Natural killer cell (primary cell): ENCODE results near the gene ATP2C2. TPM values are rescaled to one million over a fixed set of nuclear protein-coding genes. Genes with fewer than 3 reads are reported as not detected.

Source experiments
- ATAC-seq, 3 donors: fragments of 150-1000 bp in 2 of 3; fragments of 200-7000 bp in 1 of 3; cut with Tn5 transposase; 1 replicate in 1 of 3; 2 replicates in 2 of 3; pipeline ENCODE4 v1.10.0; 2021; ENCODE audit warnings: mild to moderate bottlenecking in 2 of 3, moderate library complexity in 2 of 3
- DNase-seq, 2 donors: peaks; one replicate each; pipeline versions ENCODE4 v3.0.0 to v3.0.0-alpha.2; 2013 to 2021; ENCODE audit warnings: mixed read lengths in 1 of 2
- H3K27ac ChIP-seq: one replicate; pipeline ENCODE4 v1.5.1; 2013; ENCODE audit warnings: mild to moderate bottlenecking, low read length
- H3K27me3 ChIP-seq: one replicate; pipeline ENCODE4 v1.6.1; 2013; ENCODE audit warnings: low read length; ENCODE audit not compliant: control insufficient read depth, insufficient read depth
- H3K36me3 ChIP-seq: one replicate; pipeline ENCODE4 v1.6.1; 2013; ENCODE audit warnings: low read length; ENCODE audit not compliant: control insufficient read depth, insufficient read depth
- H3K4me1 ChIP-seq: one replicate; pipeline ENCODE4 v1.6.1; 2013; ENCODE audit warnings: low read length; ENCODE audit not compliant: control insufficient read depth, insufficient read depth
- H3K4me3 ChIP-seq: one replicate; pipeline ENCODE4 v1.5.1; 2013; ENCODE audit warnings: low read length
- H3K9me3 ChIP-seq: one replicate; pipeline ENCODE4 v1.6.1; 2013; ENCODE audit warnings: low read length; ENCODE audit not compliant: control insufficient read depth, insufficient read depth
- H3K27ac Mint-ChIP-seq, 2 donors: one replicate each; pipeline ENCODE4 v1.8.0; 2022; ENCODE audit warnings: mild to moderate bottlenecking in 2 of 2, mixed read lengths in 2 of 2, moderate library complexity in 1 of 2
- H3K27me3 Mint-ChIP-seq, 2 donors: one replicate each; pipeline ENCODE4 v1.8.0; 2022; ENCODE audit warnings: low read depth in 2 of 2, mixed read lengths in 2 of 2
- H3K36me3 Mint-ChIP-seq: one replicate; pipeline ENCODE4 v1.8.0; 2022; ENCODE audit warnings: mixed read lengths
- H3K4me1 Mint-ChIP-seq, 2 donors: one replicate each; pipeline ENCODE4 v1.8.0; 2022; ENCODE audit warnings: mixed read lengths in 2 of 2
- H3K4me3 Mint-ChIP-seq: one replicate; pipeline ENCODE4 v1.8.0; 2022; ENCODE audit warnings: mild to moderate bottlenecking, moderate library complexity, mixed read lengths
- H3K9me3 Mint-ChIP-seq, 2 donors: one replicate each; pipeline ENCODE4 v1.8.0; 2022; ENCODE audit warnings: mixed read lengths in 2 of 2
- WGBS: methylation state at CpG from one replicate; pipeline ENCODE4 v1.1.7; 2013; ENCODE audit warnings: missing lambda C conversion rate; ENCODE audit not compliant: insufficient coverage; 5-methylcytosine and 5-hydroxymethylcytosine counted together
- intact Hi-C: fragments of 100-400 bp; cut with micrococcal nuclease; formaldehyde crosslinking; loops from one replicate; pipeline ENCODE4 v1.14.2; 2022
- total RNA-seq, 4 donors: library from RNA; stranded (reverse); fragments of 120-200 nt in 1 of 4; gene quantifications; one replicate each; pipeline versions ENCODE4 v1.2.3 to v1.2.4, GENCODE V29; 2013 to 2022
- TF ChIP-seq, protein P1 (sequence below): fragments of 200-600 bp; IDR thresholded peaks from one replicate; pipeline ENCODE4 v1.8.0; 2022; ENCODE audit warnings: antibody characterized with exemption

The ATP2C2 gene
- total RNA-seq, 3 donors from 2014 or later (not counting 1 experiment from before 2014, with no cell fraction given), result not detected

DNA sequence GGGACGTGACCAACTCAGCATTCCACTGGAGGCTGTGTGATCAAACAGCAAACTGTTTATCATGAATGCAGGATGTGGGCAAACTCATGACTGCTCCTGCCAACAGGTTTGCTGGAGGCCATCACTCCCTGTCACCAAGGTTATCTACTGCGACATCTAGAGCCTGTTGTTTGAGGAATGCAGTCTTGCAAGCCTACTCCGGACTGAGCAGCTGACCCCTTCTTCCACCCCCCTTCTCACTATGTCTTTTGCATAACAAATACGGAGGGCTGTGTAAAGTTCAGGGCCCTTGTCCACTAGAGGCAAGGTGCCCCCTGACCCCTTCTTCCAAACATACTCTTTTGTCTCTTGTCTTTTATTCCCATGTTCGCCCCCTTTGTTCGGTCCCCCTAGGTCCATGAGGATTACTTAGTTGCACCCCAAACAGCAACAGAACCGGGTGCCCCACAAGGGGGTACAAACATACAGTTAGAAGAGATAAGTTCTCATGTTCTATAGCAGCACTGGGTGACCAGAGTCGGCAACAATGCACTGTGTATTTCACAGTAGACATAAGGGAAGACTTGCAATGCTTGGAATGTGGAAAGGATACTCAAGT is 107.4 kb downstream of the ATP2C2 start:
- no peaks in the 10 kb centered on the region for H3K36me3 ChIP-seq
- no peak overlapping the region for H3K4me3 ChIP-seq

DNA sequence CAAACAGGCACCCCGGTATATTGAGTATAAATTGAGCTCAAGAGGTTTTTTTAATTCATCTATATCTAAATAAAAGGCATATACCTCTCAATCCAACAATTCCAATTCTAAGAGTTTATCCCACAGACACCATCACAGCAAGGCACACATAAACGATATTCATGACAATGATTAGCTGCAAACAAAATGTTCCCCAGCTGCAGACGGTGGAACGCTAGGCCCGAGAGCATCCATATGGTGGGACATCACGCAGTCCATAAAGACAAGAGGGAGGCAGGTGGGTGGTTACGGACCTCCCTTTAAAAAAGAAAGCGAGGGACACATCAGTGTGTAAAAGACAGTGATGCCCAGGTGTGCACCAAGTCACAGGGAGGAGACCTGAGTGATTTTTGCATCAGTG is 108.1 kb downstream of the ATP2C2 start:
- TF ChIP-seq, protein P1, sequence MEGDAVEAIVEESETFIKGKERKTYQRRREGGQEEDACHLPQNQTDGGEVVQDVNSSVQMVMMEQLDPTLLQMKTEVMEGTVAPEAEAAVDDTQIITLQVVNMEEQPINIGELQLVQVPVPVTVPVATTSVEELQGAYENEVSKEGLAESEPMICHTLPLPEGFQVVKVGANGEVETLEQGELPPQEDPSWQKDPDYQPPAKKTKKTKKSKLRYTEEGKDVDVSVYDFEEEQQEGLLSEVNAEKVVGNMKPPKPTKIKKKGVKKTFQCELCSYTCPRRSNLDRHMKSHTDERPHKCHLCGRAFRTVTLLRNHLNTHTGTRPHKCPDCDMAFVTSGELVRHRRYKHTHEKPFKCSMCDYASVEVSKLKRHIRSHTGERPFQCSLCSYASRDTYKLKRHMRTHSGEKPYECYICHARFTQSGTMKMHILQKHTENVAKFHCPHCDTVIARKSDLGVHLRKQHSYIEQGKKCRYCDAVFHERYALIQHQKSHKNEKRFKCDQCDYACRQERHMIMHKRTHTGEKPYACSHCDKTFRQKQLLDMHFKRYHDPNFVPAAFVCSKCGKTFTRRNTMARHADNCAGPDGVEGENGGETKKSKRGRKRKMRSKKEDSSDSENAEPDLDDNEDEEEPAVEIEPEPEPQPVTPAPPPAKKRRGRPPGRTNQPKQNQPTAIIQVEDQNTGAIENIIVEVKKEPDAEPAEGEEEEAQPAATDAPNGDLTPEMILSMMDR, result no peak
- H3K27ac Mint-ChIP-seq, result no peak overlapping the region
- H3K36me3 ChIP-seq, result no peaks in the 10 kb centered on the region
- H3K4me1 Mint-ChIP-seq, result no peaks in the 10 kb centered on the region
- H3K4me3 ChIP-seq, result no peak overlapping the region
- ATAC-seq, result no peak
- H3K9me3 ChIP-seq, result no peaks in the 10 kb centered on the region
- H3K27me3 ChIP-seq, result no peaks in the 10 kb centered on the region
- intact Hi-C loops, result no loop called here
- H3K4me3 Mint-ChIP-seq, result no peak overlapping the region
- WGBS, result 96% methylated on average over 7 of the region's 8 CpGs
- H3K36me3 Mint-ChIP-seq, result no peaks in the 10 kb centered on the region
- H3K4me1 ChIP-seq, result no peaks in the 10 kb centered on the region
- no peaks in the 10 kb centered on the region for H3K27me3 Mint-ChIP-seq
- no peak overlapping the region for H3K27ac ChIP-seq
- H3K9me3 Mint-ChIP-seq, result no peaks in the 10 kb centered on the region
- DNase-seq, result no peak

More for the DNA sequence above, 107.4 kb downstream of the ATP2C2 start:
- Mint-ChIP-seq H3K4me1 (no peaks in the 10 kb centered on the region), H3K9me3 (no peaks in the 10 kb centered on the region), H3K36me3 (no peaks in the 10 kb centered on the region), H3K4me3 (no peak overlapping the region), H3K27me3 (no peaks in the 10 kb centered on the region), H3K27ac (no peak overlapping the region)
- TF ChIP-seq, protein P1, result no peak
- 89% methylated on average over 7 of the region's 8 CpGs for WGBS
- no peak overlapping the region for H3K27ac ChIP-seq
- H3K27me3 ChIP-seq, result no peaks in the 10 kb centered on the region
- no peak for ATAC-seq
- no peak for DNase-seq
- intact Hi-C loops, result no loop called here
- no peaks in the 10 kb centered on the region for H3K9me3 ChIP-seq
- H3K4me1 ChIP-seq, result no peaks in the 10 kb centered on the region

- TF ChIP-seq, protein P1, result no peak
- H3K4me3 ChIP-seq, result no peak overlapping the region
- Mint-ChIP-seq H3K27ac (no peak overlapping the region), H3K4me1 (no peaks in the 10 kb centered on the region), H3K4me3 (no peak overlapping the region), H3K27me3 (no peaks in the 10 kb centered on the region), H3K9me3 (no peaks in the 10 kb centered on the region), H3K36me3 (no peaks in the 10 kb centered on the region)
- H3K9me3 ChIP-seq, result no peaks in the 10 kb centered on the region
- no peaks in the 10 kb centered on the region for H3K27me3 ChIP-seq
- H3K27ac ChIP-seq, result no peak overlapping the region
- no peaks in the 10 kb centered on the region for H3K4me1 ChIP-seq
- intact Hi-C loops, result no loop called here
- WGBS, result 87% methylated on average over 7 of the region's 7 CpGs
- no peak for DNase-seq
- no peak for ATAC-seq
- H3K36me3 ChIP-seq, result no peaks in the 10 kb centered on the region
These were observed 109.3 kb downstream of the ATP2C2 start for GRCh38 chr16:84477661-84478060.
